ENCODE results near the gene FTMT.

FTMT gene

DNA sequence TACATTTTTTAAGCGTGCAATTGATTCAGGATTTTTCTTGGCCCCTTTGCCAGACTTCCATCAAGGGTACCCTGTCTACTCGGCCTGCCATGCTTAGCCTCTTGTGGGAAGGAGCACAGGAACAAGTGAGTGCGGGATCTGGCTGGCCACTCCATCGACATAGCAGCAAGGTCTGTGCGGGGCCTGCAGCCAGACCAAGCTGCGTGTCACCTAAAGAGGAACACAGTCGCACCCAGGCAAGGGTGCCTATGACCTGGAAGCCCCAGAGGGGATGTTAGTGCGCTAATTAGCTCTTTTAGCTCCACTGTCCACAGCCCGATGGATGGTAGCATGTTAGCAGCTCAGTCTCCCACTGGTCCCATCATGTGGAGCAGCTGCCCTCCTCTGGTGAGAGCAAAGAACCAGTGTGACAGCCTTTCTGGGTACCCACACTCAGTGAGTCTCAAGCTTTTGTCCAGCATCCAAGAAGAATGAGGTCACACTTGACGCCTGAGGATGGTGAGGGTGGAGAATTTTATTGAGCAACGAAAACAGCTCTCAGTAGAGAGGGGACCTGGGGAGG, 38.7 kb downstream of the FTMT start:
- peak; percentile 12 for DNase-seq
- Histone ChIP-seq H3K27me3 (no peaks in the 10 kb centered on the region), H3K4me3 (ENCODE audit: low read depth, low read length) (no peak overlapping the region), H3K36me3 (no peaks in the 10 kb centered on the region), H3K4me1 (no peaks in the 10 kb centered on the region), H3K9me3 (no peaks in the 10 kb centered on the region; the same call in 1 of the 2 replicates)
- TF ChIP-seq CTCF (IDR thresholded peaks at IDR 0.05; ENCODE audit: low read depth, low read length), result peak; percentile 26; the same call in 1 of the 2 replicates

DNA sequence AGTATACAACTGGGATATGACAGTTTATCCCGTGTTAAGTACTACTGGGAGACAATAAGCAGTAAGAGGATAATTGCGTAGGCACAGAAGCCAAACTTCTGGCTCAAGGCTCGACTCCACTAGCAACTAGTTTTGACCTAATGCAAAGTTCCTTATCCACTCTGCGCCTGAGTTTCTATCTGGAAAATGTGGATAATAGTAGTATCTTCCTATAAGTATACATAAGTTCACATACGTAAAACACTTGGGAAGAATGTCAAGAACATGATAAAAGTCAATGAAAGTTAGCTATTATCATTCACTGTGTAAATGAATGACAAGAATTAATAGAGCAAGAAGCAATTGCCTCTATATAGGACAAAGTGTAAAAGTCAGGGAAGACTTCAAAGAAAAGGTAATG, 45.7 kb downstream of the FTMT start:
- H3K4me1 ChIP-seq, result no peaks in the 10 kb centered on the region

GRCh38 chr5:121899346-121899745, 47.7 kb downstream of the FTMT start:
- H3K36me3 ChIP-seq, result no peaks in the 10 kb centered on the region
- no peak for TF ChIP-seq CTCF (IDR thresholded peaks at IDR 0.05; ENCODE audit: low read depth, low read length)

More for the DNA sequence above, 45.7 kb downstream of the FTMT start:
- H3K4me3 ChIP-seq (ENCODE audit: low read depth, low read length), result no peak overlapping the region
- no peak for TF ChIP-seq CTCF (IDR thresholded peaks at IDR 0.05; ENCODE audit: low read depth, low read length)
- no peak for DNase-seq
- no peaks in the 10 kb centered on the region for H3K36me3 ChIP-seq
- no peaks in the 10 kb centered on the region for H3K9me3 ChIP-seq
- no peaks in the 10 kb centered on the region for H3K27me3 ChIP-seq

More at GRCh38 chr5:121899346-121899745, 47.7 kb downstream of the FTMT start:
- H3K4me1 ChIP-seq, result peaks cover 7% of the 10 kb centered on the region
- no peaks in the 10 kb centered on the region for H3K27me3 ChIP-seq
- H3K4me3 ChIP-seq (ENCODE audit: low read depth, low read length), result no peak overlapping the region
- DNase-seq, result no peak
- no peaks in the 10 kb centered on the region for H3K9me3 ChIP-seq
